HG02852 (cell line): ENCODE measurements around the gene NLRC4.
"Not testable (repeated sequence)": the region's sequence is repeated elsewhere in the genome, so short reads cannot be mapped to it uniquely, and the experiment has no call there.

Source experiments
- ATAC-seq: cut with Tn5 transposase; IDR thresholded peaks from one replicate; pipeline ENCODE4 v1.9.1; 2021; ENCODE audit warnings: mild to moderate bottlenecking, moderate library complexity; ENCODE audit not compliant: unreplicated experiment

The NLRC4 gene

DNA sequence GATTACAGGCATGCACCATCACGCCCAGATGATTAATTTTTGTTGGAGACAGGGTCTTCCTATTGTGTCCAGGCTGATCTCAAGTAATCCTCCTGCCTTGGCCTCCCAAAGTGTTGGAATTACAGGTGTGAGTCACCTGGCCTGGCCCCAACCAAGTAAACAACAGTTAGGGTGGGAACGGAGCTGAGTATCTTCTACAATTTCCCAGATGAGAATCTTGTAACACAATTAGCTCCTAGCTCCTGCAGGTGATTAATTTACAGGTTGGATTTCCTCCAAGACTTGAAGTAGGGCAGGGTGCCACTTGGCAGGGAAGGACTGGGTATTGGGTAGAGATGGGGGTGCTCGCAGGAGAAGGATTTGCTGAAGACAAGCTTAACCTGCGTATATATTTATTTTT is 17.8 kb downstream of the NLRC4 start:
- ATAC-seq = no peak

DNA sequence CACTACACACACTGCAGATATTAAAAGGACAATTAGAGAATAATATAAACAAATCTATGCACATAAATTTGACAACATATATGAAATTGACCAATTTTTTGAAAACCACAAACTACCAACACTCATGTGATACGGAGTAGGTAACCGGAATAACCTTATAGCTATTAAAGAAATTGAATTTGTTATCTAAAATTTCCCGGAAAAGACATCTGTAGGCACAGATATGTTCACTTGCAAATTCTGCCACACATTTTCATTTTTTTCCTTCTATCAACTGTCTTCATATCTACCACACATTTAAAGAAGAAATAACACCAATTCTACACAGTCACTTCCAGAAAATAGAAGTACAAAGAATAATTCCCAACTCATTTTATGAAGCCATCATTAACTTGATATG is 22.4 kb downstream of the NLRC4 start:
- ATAC-seq = no peak

DNA sequence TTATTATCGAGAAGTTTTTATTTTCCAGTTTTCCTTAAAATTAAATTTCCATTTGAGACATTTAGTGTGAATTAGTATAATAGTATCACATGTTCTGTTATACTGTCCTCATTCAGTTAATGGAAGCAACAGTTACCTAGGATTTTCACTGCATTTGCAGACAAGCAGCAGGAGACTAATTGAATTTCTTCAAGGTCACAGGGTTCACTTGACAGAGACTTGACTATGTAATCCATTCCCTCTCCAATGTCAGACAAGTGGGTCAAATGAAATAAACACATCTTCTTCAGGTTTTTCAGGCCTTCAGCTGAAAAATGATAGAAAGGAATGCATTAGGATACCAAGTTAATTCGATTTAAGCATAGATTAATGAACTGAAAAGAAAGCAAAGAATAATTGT is 26.7 kb downstream of the NLRC4 start:
- ATAC-seq = no peak

DNA sequence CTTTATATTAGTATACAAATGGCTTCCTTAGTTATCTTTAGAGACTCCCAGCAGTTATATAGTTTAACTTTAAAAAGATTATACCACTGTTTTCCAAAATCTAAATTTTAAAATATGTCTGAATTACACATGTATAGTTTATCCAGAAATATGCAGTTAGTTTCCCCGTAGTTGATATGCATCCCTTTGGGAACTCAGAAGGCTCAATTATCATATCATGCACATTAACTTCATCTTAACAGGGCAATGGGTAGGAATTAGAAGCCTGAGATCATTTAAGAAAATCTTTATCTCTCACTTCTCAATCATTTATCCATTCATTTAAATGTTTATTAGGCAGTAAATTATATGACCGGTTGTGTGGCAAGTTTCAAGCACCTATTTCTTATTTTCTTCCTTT is 27.2 kb downstream of the NLRC4 start:
- ATAC-seq = no peak

DNA sequence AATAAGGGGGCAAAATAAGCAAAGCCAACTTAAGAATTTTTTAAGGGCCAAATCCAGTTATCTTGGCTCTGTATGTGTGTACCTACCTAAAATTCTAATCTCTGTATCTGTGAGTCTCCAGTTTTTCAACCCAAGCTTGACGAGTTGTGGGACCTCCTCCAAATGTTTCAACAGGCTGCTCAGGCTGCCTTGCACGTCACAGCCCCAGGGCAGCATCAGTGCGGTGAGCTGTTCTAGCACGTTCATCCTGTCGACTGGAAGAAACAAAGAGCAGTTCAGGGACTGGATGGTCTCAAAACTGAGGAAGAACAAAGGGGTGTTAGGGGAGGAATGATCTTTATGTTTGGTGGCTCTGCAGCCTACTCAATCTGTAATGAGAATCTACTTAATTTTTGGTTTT is 29.4 kb downstream of the NLRC4 start:
- no peak for ATAC-seq

DNA sequence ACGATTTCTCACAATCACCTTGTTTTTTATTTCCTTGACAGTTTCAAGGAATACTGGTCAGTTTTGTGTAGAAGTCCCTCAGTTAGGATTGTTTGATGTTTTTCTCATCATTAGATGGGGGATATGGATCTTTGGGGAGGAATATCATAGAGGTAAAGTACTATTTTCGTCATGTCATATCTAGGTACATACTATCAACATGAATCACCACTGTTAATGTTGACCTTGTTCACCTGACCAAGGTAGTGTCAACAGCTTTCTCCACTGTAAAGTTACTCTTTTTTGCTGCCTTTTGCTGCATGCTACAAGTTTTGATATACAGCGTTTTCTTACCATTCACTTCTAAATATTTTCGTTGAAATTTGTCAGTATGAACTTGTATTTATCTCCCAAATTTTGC is 32.7 kb downstream of the NLRC4 start:
- ATAC-seq = no peak

DNA sequence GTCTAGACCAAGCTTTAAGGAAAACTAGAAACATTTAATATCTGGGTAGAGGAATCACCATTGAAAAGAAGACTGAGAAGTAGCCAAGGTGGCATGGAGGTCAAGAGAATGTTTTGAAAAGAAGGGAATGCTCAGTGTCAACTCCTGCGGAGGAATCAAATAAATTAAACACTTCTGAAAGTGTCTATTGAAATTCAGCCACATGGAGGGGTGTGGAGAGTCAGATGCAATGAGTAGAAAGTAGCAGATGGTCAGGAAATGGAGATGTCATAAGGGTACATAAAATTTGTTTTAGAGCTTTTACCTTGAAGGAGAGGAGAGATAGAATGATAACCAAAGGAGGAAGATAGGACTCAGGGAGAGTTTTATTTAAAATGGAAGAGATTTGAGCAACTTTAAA is 35.1 kb downstream of the NLRC4 start:
- no peak for ATAC-seq

DNA sequence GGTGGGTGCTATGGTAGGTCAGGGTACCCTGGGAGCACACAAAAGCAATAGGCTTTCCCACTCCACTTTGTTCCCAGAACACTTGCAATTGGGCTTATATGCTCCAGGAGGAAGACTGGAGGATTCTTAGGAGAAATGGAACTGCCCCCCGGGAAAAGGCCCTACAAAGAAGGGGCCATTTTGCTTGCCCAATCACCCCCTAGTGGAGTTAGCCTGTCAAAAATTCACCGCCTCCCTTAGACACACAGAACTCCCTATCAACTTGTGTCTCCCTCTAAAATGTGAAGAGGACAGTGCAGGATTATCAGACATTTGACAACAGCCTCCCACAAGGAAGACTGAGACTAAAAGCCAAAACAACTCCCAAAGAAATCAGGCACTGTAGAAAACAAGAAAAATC is 36.5 kb downstream of the NLRC4 start:
- ATAC-seq = no peak

DNA sequence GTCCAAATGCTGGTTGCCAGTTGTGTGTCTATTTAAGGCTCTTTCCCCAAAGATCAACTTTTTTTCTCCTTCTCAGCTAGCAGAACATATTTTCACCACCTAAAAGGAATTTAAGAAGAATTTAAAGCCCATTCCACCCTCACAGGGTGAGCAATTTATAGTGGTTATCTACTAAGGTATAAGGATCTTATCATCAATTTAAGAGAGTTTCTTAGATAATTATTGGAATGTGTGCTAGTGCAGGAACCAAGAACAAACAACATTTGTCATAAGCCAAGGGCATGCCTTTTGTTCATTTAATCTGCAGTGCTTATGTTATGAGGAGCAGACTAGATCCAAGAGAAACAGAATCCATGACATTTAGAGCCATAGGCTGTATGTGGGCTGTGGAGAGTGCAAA is 37.2 kb downstream of the NLRC4 start:
- ATAC-seq = no peak

DNA sequence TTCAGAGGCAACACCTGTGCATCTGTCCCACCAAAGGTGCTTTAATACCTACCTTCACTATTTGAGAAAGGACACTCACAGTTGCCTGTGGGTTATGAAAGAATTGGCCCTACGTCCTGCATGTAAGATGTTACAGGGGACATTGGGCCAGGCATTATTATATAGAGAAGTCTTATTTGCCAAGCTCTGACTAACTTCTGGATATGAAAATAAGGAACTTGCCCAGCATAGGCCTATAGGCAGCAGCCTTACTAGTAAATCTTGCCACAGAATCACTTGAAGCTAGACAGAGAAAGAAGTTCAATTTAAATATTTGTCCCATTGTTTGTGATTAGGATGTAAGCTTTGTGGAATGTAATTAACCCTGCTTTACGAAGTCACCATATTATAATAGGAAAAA is 41.7 kb downstream of the NLRC4 start:
- ATAC-seq = no peak

DNA sequence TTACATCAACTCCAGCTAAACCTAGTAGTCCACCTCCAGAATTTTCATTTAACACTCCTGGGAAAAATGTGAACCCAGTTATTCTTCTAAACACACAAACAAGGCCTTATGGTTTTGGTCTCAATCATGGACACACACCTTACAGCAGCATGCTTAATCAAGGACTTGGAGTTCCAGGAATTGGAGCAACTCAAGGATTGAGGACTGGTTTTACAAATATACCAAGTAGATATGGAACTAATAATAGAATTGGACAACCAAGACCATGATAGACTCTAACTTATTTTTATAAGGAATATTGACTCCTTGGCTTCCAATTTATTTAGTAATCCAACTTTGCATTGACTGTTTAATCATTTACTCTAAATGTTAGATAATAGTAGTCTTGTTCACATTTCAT is 44.2 kb downstream of the NLRC4 start:
- ATAC-seq = no peak

DNA sequence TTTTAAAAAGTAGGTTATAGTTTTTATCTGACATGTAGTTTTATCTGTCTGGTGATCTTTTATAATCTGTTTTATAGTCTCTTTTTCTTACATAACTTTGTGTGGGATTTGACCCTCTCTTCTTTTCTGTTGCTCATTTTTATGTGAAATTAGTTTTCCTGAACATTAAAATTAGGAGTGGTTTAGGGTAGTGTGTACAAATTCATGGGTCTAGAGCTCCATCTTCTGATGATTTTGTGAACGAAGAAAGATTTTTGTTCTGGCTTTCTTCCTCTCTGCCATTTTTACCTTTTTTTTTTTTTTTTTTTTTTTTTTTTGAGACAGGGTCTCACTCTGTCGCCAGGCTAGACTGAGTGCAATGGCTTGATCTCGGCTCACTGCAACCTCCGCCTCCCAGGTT is 52.4 kb downstream of the NLRC4 start:
- ATAC-seq = no peak

DNA sequence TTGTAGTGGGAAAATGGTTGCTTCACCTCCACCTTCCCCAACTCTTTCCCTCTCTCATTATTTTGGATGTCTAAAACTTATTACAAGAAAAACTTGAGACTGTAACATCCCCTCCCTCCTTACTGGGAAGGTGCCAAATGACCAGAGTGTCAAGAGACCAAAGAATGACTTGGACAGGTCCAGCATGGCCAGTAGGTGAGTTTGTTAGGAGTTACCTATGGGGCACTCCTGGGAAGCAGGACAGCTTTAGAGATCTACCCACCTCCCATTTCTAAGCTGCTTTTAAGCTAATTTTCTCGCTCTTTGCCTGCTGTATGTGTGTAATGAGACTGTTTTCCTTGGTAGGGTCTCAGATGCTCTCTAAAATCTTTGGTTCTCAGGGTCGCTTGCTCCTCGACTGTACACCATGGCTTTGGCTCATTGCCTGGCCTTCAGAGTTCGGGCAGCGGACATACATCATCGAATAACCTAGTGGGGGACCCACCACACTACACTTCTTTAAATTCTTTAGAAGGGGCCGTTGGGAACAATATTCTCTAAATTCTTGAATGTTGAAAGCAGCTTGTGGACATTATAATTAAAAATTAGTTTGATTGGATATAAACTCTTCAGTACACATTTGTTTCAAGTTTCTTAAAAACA is 53.8 kb downstream of the NLRC4 start:
- no peak for ATAC-seq

DNA sequence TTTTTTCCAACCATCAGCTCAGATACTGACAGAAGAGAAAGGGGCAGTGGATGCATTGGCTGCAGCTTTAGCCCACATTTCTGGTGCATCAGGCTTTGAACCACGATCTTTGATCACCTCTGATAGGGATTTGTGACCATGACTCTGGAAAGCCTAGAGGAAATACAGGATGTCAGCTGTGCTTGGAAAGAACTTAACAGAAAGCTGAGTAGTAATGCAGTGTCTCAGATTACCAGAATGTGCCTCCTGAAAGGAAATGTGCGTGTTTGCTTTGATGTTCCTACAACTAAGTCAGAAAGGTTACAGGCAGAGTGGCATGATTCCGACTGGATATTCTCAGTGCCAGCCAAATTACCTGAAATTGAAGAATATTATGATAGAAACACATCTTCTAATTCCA is 61.3 kb downstream of the NLRC4 start:
- not testable (repeated sequence) for ATAC-seq

DNA sequence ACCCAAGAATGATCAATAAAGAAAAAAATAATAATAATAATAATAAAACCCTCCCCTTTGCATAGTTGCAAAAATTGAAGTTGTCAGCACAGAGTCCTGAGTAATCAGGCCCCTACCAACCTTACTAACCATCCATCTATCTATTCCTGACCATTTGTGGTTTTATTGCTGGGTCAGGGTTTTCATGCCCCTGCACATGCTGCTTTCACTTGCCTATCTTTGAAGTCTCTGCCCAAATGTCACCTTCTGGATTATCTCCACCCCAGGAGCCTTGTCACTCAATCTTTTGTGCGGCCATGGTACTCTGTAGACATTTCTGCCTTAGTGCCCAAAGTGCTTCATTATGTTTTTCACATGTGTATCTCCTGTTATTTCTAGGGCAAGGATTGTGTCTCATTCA is 63.9 kb downstream of the NLRC4 start:
- ATAC-seq = no peak

DNA sequence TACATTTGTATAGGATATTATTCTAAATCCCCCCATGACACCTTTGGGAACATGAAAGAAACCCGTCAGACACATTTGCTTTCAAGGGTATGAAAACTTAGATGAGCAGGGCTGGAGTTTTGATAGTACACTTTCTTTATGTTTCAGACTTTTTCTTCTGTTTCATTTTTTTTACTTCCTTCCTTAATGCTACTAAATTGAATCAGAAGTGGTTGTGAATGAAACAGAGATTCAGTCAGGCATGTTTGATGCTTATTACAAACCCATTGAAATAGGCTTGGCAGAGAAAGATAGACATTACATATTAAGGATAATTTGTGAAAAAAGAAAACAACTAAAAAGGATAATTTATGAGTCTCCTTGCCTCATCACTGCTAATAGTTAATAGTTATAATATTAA is 72.3 kb downstream of the NLRC4 start:
- no peak for ATAC-seq

DNA sequence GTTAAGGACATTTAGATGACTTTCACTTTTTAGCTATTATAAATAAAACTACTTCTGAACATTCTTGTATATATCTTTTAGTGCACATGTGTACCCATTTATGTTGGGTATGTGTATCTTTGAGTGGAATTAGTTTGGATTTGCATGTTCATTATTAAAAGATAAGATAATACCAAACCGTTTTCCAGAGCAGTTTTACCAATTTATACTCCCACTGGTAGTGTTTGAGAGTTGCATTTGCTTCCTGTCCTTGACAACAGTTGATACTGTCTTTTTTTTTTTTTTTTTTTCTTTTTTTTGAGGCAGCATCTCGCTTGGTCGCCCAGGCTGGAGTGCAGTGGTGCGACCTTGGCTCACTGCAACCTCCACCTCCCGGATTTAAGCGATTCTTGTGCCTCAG is 75.7 kb downstream of the NLRC4 start:
- no peak for ATAC-seq

DNA sequence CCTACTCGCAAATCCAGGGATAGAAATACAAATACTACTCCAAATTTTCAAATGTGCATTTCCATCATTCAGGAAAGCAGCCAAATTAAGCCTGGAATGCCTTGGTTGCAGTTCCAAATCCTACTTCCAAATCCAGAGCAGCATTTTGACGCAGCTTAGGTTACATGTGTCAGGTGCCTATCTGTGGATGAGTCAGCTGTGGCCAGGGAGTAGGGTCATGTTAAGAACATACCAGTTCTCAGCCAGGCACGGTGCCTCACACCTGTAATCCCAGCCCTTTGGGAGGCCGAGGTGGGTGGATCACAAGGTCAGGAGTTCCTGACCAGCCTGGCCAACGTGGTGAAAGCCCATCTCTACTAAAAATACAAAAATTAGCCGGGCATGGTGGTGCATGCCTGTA is 82.0 kb downstream of the NLRC4 start:
- ATAC-seq = no peak
